ENCODE results near the gene SS18. TPM values are rescaled to one million over a fixed set of nuclear protein-coding genes. Genes with fewer than 3 reads are reported as not detected.

Gene SS18
- total and polyA plus RNA-seq, 2 experiments from 2014 or later = 43.4 to 111 TPM

- peaks cover 14% of the 10 kb centered on the region for H3K4me1 ChIP-seq (ENCODE audit: insufficient read depth)
- no peak for TF ChIP-seq EZH2phosphoT487 (IDR thresholded peaks at IDR 0.05; ENCODE audit: low read depth, severe bottlenecking, unreplicated experiment)
- TF ChIP-seq EZH2 (IDR thresholded peaks at IDR 0.05; ENCODE audit: borderline replicate concordance) = no peak
- TF ChIP-seq CTCF (IDR thresholded peaks at IDR 0.05; ENCODE audit: poor library complexity) = no peak
- peak overlapping the region; percentile 66 for H2AFZ ChIP-seq
- H3K4me2 ChIP-seq = peak overlapping the region; percentile 77
- H3K79me2 ChIP-seq = peaks cover 52% of the 10 kb centered on the region
- peaks cover 51% of the 10 kb centered on the region for H4K20me1 ChIP-seq (ENCODE audit: insufficient read depth, poor library complexity, severe bottlenecking)
- peak overlapping the region; percentile 95 for H3K4me3 ChIP-seq
- H3K36me3 ChIP-seq (replicated peaks; ENCODE audit: insufficient read depth, low read depth) = no peaks in the 10 kb centered on the region
- 3% methylated on average over 32 of the region's 35 CpGs for WGBS (ENCODE audit: low lambda C conversion rate, missing lambda C conversion rate)
- H3K27me3 ChIP-seq = no peaks in the 10 kb centered on the region
- no peaks in the 10 kb centered on the region for H3K9me2 ChIP-seq (replicated peaks; ENCODE audit: insufficient read depth)
- no peaks in the 10 kb centered on the region for H3K9me3 ChIP-seq (ENCODE audit: low read depth)
- peak overlapping the region; percentile 100 for H3K27ac ChIP-seq
- DNase-seq (ENCODE audit: low spot score) = peak; percentile 33
Measured at GRCh38 chr18:26089293-26090129, 902 bp downstream of the SS18 start.

- Histone ChIP-seq H3K36me3 (replicated peaks; ENCODE audit: insufficient read depth, low read depth) (no peaks in the 10 kb centered on the region), H3K79me2 (peaks cover 62% of the 10 kb centered on the region), H3K9me2 (replicated peaks; ENCODE audit: insufficient read depth) (no peaks in the 10 kb centered on the region), H3K4me2 (peak overlapping the region; percentile 77), H2AFZ (no peak overlapping the region), H3K27ac (peak overlapping the region; percentile 100), H3K4me1 (ENCODE audit: insufficient read depth) (peaks cover 14% of the 10 kb centered on the region), H3K9me3 (ENCODE audit: low read depth) (no peaks in the 10 kb centered on the region), H3K27me3 (no peaks in the 10 kb centered on the region), H4K20me1 (ENCODE audit: insufficient read depth, poor library complexity, severe bottlenecking) (peaks cover 51% of the 10 kb centered on the region), H3K4me3 (peak overlapping the region; percentile 95)
- TF ChIP-seq EZH2phosphoT487 (IDR thresholded peaks at IDR 0.05; ENCODE audit: low read depth, severe bottlenecking, unreplicated experiment) (no peak), CTCF (IDR thresholded peaks at IDR 0.05; ENCODE audit: poor library complexity) (no peak), EZH2 (IDR thresholded peaks at IDR 0.05; ENCODE audit: borderline replicate concordance) (no peak)
- DNase-seq (ENCODE audit: low spot score) = no peak
- 52% methylated on average over 3 of the region's 3 CpGs for WGBS (ENCODE audit: low lambda C conversion rate, missing lambda C conversion rate)
Measured at GRCh38 chr18:26088487-26088886, 1.9 kb downstream of the SS18 start.

DNA sequence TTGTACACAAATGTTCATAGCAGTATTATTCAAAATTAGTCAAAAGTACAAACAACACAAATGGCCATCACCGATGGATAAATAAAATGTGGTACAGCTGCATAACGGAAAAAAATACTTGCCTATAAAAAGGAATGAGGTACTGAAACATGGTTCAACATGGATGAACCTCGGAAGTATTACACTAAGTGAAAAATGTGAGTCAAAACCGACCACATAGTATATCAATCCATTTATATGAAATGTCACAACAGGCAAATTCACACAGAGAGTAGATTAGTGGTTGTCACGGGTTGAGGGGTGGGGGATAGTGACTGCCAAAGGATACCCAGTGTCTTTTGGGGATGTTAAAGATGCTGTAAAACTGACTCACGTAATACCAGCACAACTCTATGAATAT lies 3.5 kb downstream of the SS18 start:
- peaks cover 51% of the 10 kb centered on the region for H4K20me1 ChIP-seq (ENCODE audit: insufficient read depth, poor library complexity, severe bottlenecking)

More for the DNA sequence above, 3.5 kb downstream of the SS18 start:
- Histone ChIP-seq H3K27me3 (no peaks in the 10 kb centered on the region), H3K9me3 (ENCODE audit: low read depth) (no peaks in the 10 kb centered on the region), H3K4me3 (no peak overlapping the region), H3K4me2 (no peak overlapping the region), H2AFZ (no peak overlapping the region), H3K27ac (no peak overlapping the region), H3K9me2 (replicated peaks; ENCODE audit: insufficient read depth) (no peaks in the 10 kb centered on the region), H3K36me3 (replicated peaks; ENCODE audit: insufficient read depth, low read depth) (no peaks in the 10 kb centered on the region), H3K4me1 (ENCODE audit: insufficient read depth) (peaks cover 14% of the 10 kb centered on the region), H3K79me2 (peaks cover 76% of the 10 kb centered on the region)
- DNase-seq (ENCODE audit: low spot score) = no peak
- TF ChIP-seq EZH2 (IDR thresholded peaks at IDR 0.05; ENCODE audit: borderline replicate concordance) (no peak), CTCF (IDR thresholded peaks at IDR 0.05; ENCODE audit: poor library complexity) (no peak), EZH2phosphoT487 (IDR thresholded peaks at IDR 0.05; ENCODE audit: low read depth, severe bottlenecking, unreplicated experiment) (no peak)
- WGBS (ENCODE audit: low lambda C conversion rate, missing lambda C conversion rate) = 94% methylated on average over 6 of the region's 6 CpGs

Data from hepatocyte (in vitro differentiated cells).